Stimulated activated CD8-positive, alpha-beta memory T cell treated with anti-CD3 and anti-CD28 coated beads, Interleukin-12 subunit alpha, Interleukin-12 subunit beta, amount 100 ng/mL, for 24 hours (primary cell): ENCODE measurements around the gene ARGLU1.

ENCODE experiments used
- DNase-seq: peaks from one replicate; pipeline ENCODE4 v3.0.0-alpha.2; 2020; ENCODE audit errors: extremely low read depth

The ARGLU1 gene

GRCh38 chr13:106524108-106524507 is 43.8 kb downstream of the ARGLU1 start:
- no peak for DNase-seq

GRCh38 chr13:106523576-106523975 is 44.4 kb downstream of the ARGLU1 start:
- no peak for DNase-seq

GRCh38 chr13:106522898-106523525 is 44.9 kb downstream of the ARGLU1 start:
- no peak for DNase-seq

GRCh38 chr13:106522112-106522705 is 45.7 kb downstream of the ARGLU1 start:
- no peak for DNase-seq

- no peak for DNase-seq
These were observed 46.7 kb downstream of the ARGLU1 start for GRCh38 chr13:106521095-106521799.

- no peak for DNase-seq
These were observed 47.5 kb downstream of the ARGLU1 start for GRCh38 chr13:106520251-106521054.

- DNase-seq: no peak
These were observed 49.4 kb downstream of the ARGLU1 start for GRCh38 chr13:106518512-106518911.

- no peak for DNase-seq
These were observed 50.7 kb downstream of the ARGLU1 start for GRCh38 chr13:106517109-106517847.

- DNase-seq: no peak
These were observed 52.2 kb downstream of the ARGLU1 start for GRCh38 chr13:106515635-106516254.

GRCh38 chr13:106514928-106515634 is 52.9 kb downstream of the ARGLU1 start:
- DNase-seq: no peak

- no peak for DNase-seq
These were observed 54.6 kb downstream of the ARGLU1 start for GRCh38 chr13:106513025-106513983.

GRCh38 chr13:106507560-106508274 is 60.2 kb downstream of the ARGLU1 start:
- DNase-seq: no peak

- DNase-seq: no peak
These were observed 61.7 kb downstream of the ARGLU1 start for GRCh38 chr13:106506286-106506685.

GRCh38 chr13:106505732-106506131 is 62.2 kb downstream of the ARGLU1 start:
- DNase-seq: no peak

- no peak for DNase-seq
These were observed 62.6 kb downstream of the ARGLU1 start for GRCh38 chr13:106505295-106505694.

- DNase-seq: no peak
These were observed 64.0 kb downstream of the ARGLU1 start for GRCh38 chr13:106503730-106504453.

- DNase-seq: no peak
These were observed 64.7 kb downstream of the ARGLU1 start for GRCh38 chr13:106503272-106503671.

GRCh38 chr13:106500445-106500844 is 67.5 kb downstream of the ARGLU1 start:
- no peak for DNase-seq
